GM12865 (cell line): Measurements from ENCODE around the gene SBK3.

Experiments
- DNase-seq: peaks from one replicate; pipeline ENCODE4 v3.0.0; 2010; ENCODE audit warnings: low read depth
- H3K4me3 ChIP-seq: 2 replicates; pipeline ENCODE4 v1.5.1; 2011; ENCODE audit warnings: mild to moderate bottlenecking, low read depth, low read length, control low read depth
- TF ChIP-seq, protein P1 (sequence below): IDR thresholded peaks from 2 replicates; pipeline ENCODE4 v1.5.1; 2011; ENCODE audit warnings: low read length, control low read depth, low read depth, inconsistent platforms; ENCODE audit not compliant: insufficient read depth; ENCODE audit errors: missing control alignments

The SBK3 gene

GRCh38 chr19:55546822-55547614 lies 1.7 kb upstream of the SBK3 start:
- no peak for DNase-seq
- TF ChIP-seq, protein P1, sequence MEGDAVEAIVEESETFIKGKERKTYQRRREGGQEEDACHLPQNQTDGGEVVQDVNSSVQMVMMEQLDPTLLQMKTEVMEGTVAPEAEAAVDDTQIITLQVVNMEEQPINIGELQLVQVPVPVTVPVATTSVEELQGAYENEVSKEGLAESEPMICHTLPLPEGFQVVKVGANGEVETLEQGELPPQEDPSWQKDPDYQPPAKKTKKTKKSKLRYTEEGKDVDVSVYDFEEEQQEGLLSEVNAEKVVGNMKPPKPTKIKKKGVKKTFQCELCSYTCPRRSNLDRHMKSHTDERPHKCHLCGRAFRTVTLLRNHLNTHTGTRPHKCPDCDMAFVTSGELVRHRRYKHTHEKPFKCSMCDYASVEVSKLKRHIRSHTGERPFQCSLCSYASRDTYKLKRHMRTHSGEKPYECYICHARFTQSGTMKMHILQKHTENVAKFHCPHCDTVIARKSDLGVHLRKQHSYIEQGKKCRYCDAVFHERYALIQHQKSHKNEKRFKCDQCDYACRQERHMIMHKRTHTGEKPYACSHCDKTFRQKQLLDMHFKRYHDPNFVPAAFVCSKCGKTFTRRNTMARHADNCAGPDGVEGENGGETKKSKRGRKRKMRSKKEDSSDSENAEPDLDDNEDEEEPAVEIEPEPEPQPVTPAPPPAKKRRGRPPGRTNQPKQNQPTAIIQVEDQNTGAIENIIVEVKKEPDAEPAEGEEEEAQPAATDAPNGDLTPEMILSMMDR, result no peak
- no peak overlapping the region for H3K4me3 ChIP-seq

- TF ChIP-seq, protein P1, result no peak
- DNase-seq, result no peak
- H3K4me3 ChIP-seq, result no peak overlapping the region
Measured at GRCh38 chr19:55546011-55546410, 668 bp upstream of the SBK3 start.

- no peak overlapping the region for H3K4me3 ChIP-seq
- no peak for DNase-seq
- TF ChIP-seq, protein P1, result no peak
Measured at GRCh38 chr19:55544776-55545439, 435 bp downstream of the SBK3 start.

- H3K4me3 ChIP-seq, result no peak overlapping the region
- TF ChIP-seq, protein P1, result no peak
- DNase-seq, result no peak
Measured at GRCh38 chr19:55544014-55544413, 1.3 kb downstream of the SBK3 start.

DNA sequence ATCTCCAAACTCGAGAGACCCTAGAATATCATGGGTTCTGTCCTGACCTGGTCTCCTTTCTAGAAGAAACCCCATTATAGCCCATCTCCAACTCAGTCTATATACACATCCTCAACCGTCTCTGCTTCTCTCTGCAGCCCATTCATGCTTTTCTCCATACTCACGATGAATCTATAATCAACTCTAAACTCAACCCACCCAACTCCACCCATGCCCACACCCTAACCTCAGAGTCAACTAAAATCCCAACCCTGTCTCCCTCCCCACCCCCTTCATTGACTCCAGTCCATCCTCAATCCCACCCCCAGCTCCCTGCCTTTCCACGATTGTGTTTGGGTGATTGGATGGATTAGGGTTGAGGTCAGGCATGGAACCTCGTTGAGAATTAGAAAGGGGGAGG lies 1.8 kb downstream of the SBK3 start:
- no peak overlapping the region for H3K4me3 ChIP-seq
- no peak for DNase-seq
- TF ChIP-seq, protein P1, result no peak

- TF ChIP-seq, protein P1, result no peak
- H3K4me3 ChIP-seq, result no peak overlapping the region
- DNase-seq, result no peak
Measured at GRCh38 chr19:55542292-55542855, 3.0 kb downstream of the SBK3 start.
